Osteocyte (in vitro differentiated cells): Measurements from ENCODE around the gene RNF167. TPM values are rescaled to one million over a fixed set of nuclear protein-coding genes. Genes with fewer than 3 reads are reported as not detected.

Experiments
- DNase-seq: peaks from one replicate; pipeline ENCODE4 v3.0.0; 2021; ENCODE audit warnings: mixed read lengths; ENCODE audit not compliant: unreplicated experiment; ENCODE audit errors: extremely low spot score
- H3K27ac Mint-ChIP-seq: one replicate; pipeline ENCODE4 v1.8.0; 2021; ENCODE audit warnings: mild to moderate bottlenecking, mixed read lengths; ENCODE audit not compliant: unreplicated experiment
- H3K27me3 Mint-ChIP-seq: one replicate; pipeline ENCODE4 v1.8.0; 2021; ENCODE audit warnings: mixed read lengths; ENCODE audit not compliant: unreplicated experiment
- H3K36me3 Mint-ChIP-seq: one replicate; pipeline ENCODE4 v1.8.0; 2021; ENCODE audit warnings: mixed read lengths; ENCODE audit not compliant: unreplicated experiment
- H3K4me1 Mint-ChIP-seq: one replicate; pipeline ENCODE4 v1.8.0; 2021; ENCODE audit warnings: mixed read lengths; ENCODE audit not compliant: unreplicated experiment
- H3K4me3 Mint-ChIP-seq: one replicate; pipeline ENCODE4 v1.8.0; 2021; ENCODE audit warnings: mild to moderate bottlenecking, moderate library complexity, mixed read lengths; ENCODE audit not compliant: unreplicated experiment
- H3K9me3 Mint-ChIP-seq: one replicate; pipeline ENCODE4 v1.8.0; 2021; ENCODE audit warnings: mixed read lengths; ENCODE audit not compliant: unreplicated experiment
- microRNA-seq: library from miRNA; unstranded; fragments of <30 nt; microRNA quantifications from one replicate; pipeline ENCODE4 v1.1.0, GENCODE V29; 2020; ENCODE audit not compliant: unreplicated experiment
- total RNA-seq: library from RNA; stranded (reverse); gene quantifications from 2 replicates; pipeline ENCODE4 v1.2.1, GENCODE V29; 2021
- TF ChIP-seq, protein P1 (sequence below): fragments of 200-600 bp; sonication (generic); IDR thresholded peaks from 2 replicates; pipeline ENCODE4 v1.5.0; 2021; ENCODE audit warnings: antibody characterized with exemption, mild to moderate bottlenecking, moderate library complexity

The RNF167 gene
- total RNA-seq, 1 donor from 2014 or later = 115 TPM

DNA sequence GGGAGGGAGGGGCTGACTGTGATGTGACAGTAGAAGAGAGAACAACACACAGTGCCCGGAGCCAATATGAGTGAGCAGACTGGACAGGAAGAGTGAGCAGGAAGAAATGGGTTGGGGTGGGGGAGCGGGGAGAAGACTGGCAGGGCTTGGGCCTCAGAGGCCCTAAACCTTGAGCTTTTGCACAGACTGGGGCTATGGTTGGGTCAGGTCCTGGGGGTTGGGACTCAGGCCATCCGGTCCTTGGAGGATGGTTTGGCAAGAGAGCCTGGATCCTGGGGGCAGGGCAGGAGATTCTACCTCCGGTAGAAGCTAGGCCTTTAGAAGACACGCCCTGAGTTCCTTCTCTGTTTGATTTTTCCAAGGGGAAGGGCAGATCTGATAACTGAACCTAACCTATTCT is 46.3 kb downstream of the RNF167 start:
- Mint-ChIP-seq H3K27ac (peak overlapping the region; percentile 94), H3K9me3 (no peaks in the 10 kb centered on the region), H3K27me3 (no peaks in the 10 kb centered on the region), H3K4me3 (peak overlapping the region; percentile 87), H3K36me3 (peaks cover 3% of the 10 kb centered on the region), H3K4me1 (peaks cover 30% of the 10 kb centered on the region)
- TF ChIP-seq, protein P1, sequence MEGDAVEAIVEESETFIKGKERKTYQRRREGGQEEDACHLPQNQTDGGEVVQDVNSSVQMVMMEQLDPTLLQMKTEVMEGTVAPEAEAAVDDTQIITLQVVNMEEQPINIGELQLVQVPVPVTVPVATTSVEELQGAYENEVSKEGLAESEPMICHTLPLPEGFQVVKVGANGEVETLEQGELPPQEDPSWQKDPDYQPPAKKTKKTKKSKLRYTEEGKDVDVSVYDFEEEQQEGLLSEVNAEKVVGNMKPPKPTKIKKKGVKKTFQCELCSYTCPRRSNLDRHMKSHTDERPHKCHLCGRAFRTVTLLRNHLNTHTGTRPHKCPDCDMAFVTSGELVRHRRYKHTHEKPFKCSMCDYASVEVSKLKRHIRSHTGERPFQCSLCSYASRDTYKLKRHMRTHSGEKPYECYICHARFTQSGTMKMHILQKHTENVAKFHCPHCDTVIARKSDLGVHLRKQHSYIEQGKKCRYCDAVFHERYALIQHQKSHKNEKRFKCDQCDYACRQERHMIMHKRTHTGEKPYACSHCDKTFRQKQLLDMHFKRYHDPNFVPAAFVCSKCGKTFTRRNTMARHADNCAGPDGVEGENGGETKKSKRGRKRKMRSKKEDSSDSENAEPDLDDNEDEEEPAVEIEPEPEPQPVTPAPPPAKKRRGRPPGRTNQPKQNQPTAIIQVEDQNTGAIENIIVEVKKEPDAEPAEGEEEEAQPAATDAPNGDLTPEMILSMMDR = no peak
- DNase-seq = no peak

DNA sequence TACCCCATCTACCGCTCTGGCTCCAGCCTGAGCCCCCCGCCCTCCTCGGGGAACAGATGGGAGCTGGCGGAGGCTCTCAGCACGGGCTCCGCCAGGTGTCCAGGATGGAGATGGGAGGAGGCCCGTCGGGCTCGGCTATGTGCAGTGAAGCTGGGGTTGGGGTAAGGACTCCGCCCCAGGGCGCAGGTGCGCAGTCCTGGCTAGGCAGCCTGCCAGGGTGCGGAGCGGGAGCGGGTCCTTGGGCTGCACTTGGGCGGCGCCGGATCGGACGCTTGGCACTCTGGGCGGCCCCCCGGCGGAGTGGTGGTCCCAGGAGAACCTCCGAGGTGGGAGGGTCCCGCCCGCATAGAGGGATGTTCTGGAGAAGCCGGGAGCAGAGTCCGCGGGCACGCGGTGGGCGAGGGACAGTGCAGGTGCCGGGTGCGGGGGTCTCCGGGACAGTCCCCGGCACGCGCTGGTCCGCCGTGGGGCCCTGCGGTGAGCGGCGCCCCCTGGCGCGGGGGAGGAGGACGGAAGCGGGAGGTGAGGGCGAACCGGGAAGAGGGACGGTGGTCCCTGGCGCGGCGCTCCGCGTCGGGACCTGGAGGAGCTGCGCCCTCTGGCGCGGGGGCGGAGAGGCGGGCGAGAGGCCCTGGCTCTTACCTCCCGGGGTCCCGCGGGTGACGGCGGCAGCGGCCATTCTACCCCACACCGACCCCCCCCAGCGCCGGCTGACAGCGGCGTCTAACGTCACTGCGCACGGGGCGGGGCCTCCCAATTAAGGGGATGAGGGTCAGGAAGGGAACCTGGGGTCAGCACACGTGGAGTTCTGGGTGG is 47.1 kb downstream of the RNF167 start, which contains the start of gene CAMTA2:
Gene CAMTA2 (minus strand): TSS at position 725 of the 816 bp plus-strand sequence. CDS start 1,453 bp downstream, outside the sequence.
- peak within 1 kb of the TSS; percentile 94 for H3K27ac Mint-ChIP-seq
- no peaks in the 10 kb centered on the region for H3K27me3 Mint-ChIP-seq
- H3K9me3 Mint-ChIP-seq = no peaks in the 10 kb centered on the region
- peak; percentile 93 for DNase-seq
- H3K4me3 Mint-ChIP-seq = peak within 1 kb of the TSS; percentile 87
- peaks cover 3% of the 10 kb centered on the region for H3K36me3 Mint-ChIP-seq
- peaks cover 30% of the 10 kb centered on the region for H3K4me1 Mint-ChIP-seq
- TF ChIP-seq, protein P1 = peak; percentile 80

DNA sequence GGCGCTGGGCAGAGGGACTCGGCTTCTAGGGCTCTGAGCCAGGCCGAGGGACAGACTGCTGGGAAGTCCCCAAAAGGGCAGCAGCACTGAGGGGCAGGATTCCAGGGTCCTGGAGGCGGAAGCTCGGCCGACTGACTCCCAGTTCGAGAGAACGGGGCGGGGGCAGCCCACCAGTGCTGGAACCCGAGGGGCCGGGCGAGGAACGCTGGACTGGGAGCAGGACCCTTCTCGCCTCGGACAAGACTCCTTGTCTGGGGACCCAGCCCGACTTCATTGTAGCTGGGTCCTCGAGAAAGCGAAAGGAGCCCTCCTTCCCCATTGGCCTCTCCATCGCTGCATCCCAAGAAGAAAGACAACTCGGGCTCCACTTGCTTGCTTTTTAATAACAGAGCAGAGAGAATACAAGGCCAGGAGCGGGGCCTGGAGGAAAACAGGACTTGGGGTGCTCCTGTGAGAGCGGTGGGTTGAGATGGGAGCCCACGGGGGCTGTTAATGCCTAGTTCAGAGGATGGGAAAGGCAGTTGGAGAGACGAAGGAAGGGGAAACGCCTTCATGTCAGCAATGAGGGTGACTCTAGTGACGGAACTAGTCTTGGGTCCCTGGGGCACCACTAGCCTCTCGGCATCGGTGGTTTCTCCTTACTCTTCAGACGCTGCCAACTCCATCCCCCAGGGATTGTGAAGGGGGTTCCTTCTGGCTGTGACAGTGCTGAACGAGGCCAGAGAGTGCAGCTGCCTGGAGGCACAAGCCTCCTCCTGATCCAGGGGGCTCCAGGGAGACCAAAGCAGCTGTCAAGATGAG is 47.9 kb downstream of the RNF167 start:
- H3K27me3 Mint-ChIP-seq = no peaks in the 10 kb centered on the region
- no peak for DNase-seq
- peak overlapping the region; percentile 87 for H3K4me3 Mint-ChIP-seq
- H3K27ac Mint-ChIP-seq = peak overlapping the region; percentile 94
- H3K36me3 Mint-ChIP-seq = no peaks in the 10 kb centered on the region
- no peaks in the 10 kb centered on the region for H3K9me3 Mint-ChIP-seq
- H3K4me1 Mint-ChIP-seq = peaks cover 30% of the 10 kb centered on the region
- TF ChIP-seq, protein P1 = no peak

DNA sequence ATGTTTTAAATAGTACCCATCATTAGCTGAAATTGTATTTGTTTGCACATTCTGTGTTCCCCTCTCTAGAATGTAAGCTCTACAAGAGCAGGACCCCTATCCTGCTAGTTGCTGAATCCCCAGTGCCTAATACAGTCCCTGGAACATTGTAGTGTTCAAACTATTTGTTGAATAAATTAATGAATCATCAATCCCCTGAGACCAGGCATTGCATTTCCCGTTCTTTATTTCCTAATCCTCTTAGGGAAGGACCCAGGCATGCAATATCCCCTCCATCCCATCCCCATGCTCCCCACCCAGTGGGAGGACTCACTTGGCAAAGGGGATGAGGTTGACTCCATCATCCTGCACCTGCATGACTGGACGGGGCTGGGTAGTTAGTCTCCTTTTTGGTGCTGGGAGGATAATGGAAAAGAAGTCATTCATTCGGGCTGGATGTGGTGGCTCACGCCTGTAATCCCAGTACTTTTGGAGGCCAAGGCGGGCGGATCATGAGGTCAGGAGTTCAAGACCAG is 54.1 kb downstream of the RNF167 start:
- Mint-ChIP-seq H3K27me3 (no peaks in the 10 kb centered on the region), H3K9me3 (no peaks in the 10 kb centered on the region), H3K4me1 (peaks cover 11% of the 10 kb centered on the region), H3K27ac (no peak overlapping the region), H3K4me3 (no peak overlapping the region), H3K36me3 (no peaks in the 10 kb centered on the region)
- no peak for DNase-seq
- TF ChIP-seq, protein P1 = no peak

Small RNA genes within 50 kb of the gene (microRNA-seq; reads per million reads assigned to microRNA genes)
- not detected for gene MIR6864
- not detected for gene MIR6865

Other genes starting within 250 kb of the RNF167 start
- gene PELP1, start 236.1 kb upstream of the RNF167 start, total RNA-seq = 60.5 and 60.7 TPM in 2 replicates
- 19.4 and 23.6 TPM in 2 replicates for gene ARRB2, start 229.6 kb upstream of the RNF167 start, total RNA-seq
- 15.3 and 19.4 TPM in 2 replicates for gene MED11, start 208.8 kb upstream of the RNF167 start, total RNA-seq
- 0.55 and 0.99 TPM in 2 replicates for gene ZMYND15, start 200.4 kb upstream of the RNF167 start, total RNA-seq
- gene CXCL16, start 200.3 kb upstream of the RNF167 start, total RNA-seq = 11.0 and 12.8 TPM in 2 replicates
- not detected in 2 replicates for gene TM4SF5, start 168.4 kb upstream of the RNF167 start, total RNA-seq
- 1.9 and 2.4 TPM in 2 replicates for gene VMO1, start 153.9 kb upstream of the RNF167 start, total RNA-seq
- gene GLTPD2, start 151.3 kb upstream of the RNF167 start, total RNA-seq = not detected in 2 replicates
- 119 TPM in 2 replicates for gene PSMB6, start 144.1 kb upstream of the RNF167 start, total RNA-seq
- gene PLD2, start 133.1 kb upstream of the RNF167 start, total RNA-seq = 49.3 and 52.2 TPM in 2 replicates
- gene MINK1, start 106.9 kb upstream of the RNF167 start, total RNA-seq = 93.2 and 93.3 TPM in 2 replicates
- gene C17orf107, start 40.7 kb upstream of the RNF167 start, total RNA-seq = 0.78 and 1.3 TPM in 2 replicates
- 0.27 TPM in 1 of 2 replicates, not detected in the other for gene CHRNE, start 37.2 kb upstream of the RNF167 start, total RNA-seq
- gene GP1BA, start 8.0 kb upstream of the RNF167 start, total RNA-seq = not detected in 2 replicates
- gene SLC25A11, start 222 bp upstream of the RNF167 start, total RNA-seq = 59.6 and 60.6 TPM in 2 replicates
- 509 and 514 TPM in 2 replicates for gene PFN1, start 8.3 kb downstream of the RNF167 start, total RNA-seq
- gene ENO3, start 10.9 kb downstream of the RNF167 start, total RNA-seq = 9.4 and 9.5 TPM in 2 replicates
- gene SPAG7, start 27.5 kb downstream of the RNF167 start, total RNA-seq = 90.8 and 92.9 TPM in 2 replicates
- 69.4 and 83.5 TPM in 2 replicates for gene CAMTA2, start 47.4 kb downstream of the RNF167 start, total RNA-seq
- 0.89 and 1.8 TPM in 2 replicates for gene INCA1, start 57.3 kb downstream of the RNF167 start, total RNA-seq
- 123 and 127 TPM in 2 replicates for gene KIF1C, start 57.7 kb downstream of the RNF167 start, total RNA-seq
- not detected in 2 replicates for gene SLC52A1, start 95.2 kb downstream of the RNF167 start, total RNA-seq
- 0.78 and 0.86 TPM in 2 replicates for gene ZFP3, start 138.2 kb downstream of the RNF167 start, total RNA-seq
- 7.9 and 8.5 TPM in 2 replicates for gene ZNF232, start 171.6 kb downstream of the RNF167 start, total RNA-seq
- 0.13 and 0.16 TPM in 2 replicates for gene USP6, start 175.8 kb downstream of the RNF167 start, total RNA-seq